ENCODE data around the gene SLC22A4.

The SLC22A4 gene

DNA sequence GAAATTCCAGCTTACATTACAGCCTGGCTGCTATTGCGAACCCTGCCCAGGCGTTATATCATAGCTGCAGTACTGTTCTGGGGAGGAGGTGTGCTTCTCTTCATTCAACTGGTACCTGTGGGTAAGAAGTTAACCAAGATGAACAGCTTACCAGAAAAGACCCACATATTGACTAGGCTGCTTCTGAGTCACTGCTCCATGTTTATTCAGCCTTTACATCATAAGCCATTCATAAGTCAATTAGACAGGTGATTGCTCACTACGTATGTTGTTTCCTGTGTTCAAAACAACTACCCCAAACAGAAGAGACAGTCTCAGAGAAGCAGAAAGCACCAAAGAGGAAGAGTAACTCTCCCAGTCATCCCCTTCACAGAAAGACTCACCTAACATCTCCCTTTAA lies 40.6 kb downstream of the SLC22A4 start:
- in situ Hi-C loops (cut with MboI; ENCODE audit: low sequenced_read_pairs, unreplicated experiment): no loop called here
- DNase-seq (ENCODE audit: low spot score): no peak
- TF ChIP-seq, protein P1, sequence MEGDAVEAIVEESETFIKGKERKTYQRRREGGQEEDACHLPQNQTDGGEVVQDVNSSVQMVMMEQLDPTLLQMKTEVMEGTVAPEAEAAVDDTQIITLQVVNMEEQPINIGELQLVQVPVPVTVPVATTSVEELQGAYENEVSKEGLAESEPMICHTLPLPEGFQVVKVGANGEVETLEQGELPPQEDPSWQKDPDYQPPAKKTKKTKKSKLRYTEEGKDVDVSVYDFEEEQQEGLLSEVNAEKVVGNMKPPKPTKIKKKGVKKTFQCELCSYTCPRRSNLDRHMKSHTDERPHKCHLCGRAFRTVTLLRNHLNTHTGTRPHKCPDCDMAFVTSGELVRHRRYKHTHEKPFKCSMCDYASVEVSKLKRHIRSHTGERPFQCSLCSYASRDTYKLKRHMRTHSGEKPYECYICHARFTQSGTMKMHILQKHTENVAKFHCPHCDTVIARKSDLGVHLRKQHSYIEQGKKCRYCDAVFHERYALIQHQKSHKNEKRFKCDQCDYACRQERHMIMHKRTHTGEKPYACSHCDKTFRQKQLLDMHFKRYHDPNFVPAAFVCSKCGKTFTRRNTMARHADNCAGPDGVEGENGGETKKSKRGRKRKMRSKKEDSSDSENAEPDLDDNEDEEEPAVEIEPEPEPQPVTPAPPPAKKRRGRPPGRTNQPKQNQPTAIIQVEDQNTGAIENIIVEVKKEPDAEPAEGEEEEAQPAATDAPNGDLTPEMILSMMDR (IDR thresholded peaks at IDR 0.05; ENCODE audit: borderline replicate concordance, control extremely low read depth, extremely low read depth, insufficient read depth, missing control alignments): no peak

DNA sequence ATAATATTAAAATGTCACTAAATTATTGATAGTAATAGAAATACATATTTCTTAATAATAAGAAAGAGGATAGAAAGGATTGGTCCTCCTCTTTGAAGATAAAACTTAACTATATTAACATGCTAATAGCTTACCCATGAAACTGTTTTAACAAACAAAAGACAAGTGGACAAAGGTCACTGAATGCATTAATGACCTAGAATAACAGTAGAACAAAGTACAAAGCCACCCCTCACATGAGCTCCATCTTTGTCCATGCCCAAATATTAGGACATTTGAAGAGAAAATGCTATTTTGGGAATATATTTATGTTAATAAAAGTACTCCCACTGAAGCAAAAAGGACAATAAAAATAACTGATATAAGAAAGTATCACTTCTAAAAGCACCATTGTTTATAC lies 41.2 kb downstream of the SLC22A4 start:
- no peak for DNase-seq (ENCODE audit: low spot score)
- TF ChIP-seq, protein P1 (IDR thresholded peaks at IDR 0.05; ENCODE audit: borderline replicate concordance, control extremely low read depth, extremely low read depth, insufficient read depth, missing control alignments): no peak
- in situ Hi-C loops (cut with MboI; ENCODE audit: low sequenced_read_pairs, unreplicated experiment): no loop called here

DNA sequence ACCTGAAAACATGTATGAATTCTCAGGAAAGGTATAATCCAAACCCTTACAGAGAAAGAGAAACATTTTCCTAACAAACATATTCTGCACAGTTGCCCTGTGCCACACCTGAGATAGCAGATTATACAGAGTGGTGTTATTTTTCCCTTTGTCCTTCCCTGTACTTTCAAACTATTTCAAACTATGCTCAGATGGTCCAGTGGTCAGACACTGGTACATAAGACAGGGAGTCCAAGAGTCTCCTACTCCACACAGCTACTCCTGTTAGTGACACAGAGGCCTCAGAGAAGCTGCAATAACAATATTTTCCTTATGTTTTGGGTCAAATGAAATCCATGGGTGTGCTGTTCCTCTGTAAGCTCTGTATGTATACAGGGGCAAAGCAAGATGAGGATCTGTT lies 45.3 kb downstream of the SLC22A4 start:
- in situ Hi-C loops (cut with MboI; ENCODE audit: low sequenced_read_pairs, unreplicated experiment): no loop called here
- TF ChIP-seq, protein P1 (IDR thresholded peaks at IDR 0.05; ENCODE audit: borderline replicate concordance, control extremely low read depth, extremely low read depth, insufficient read depth, missing control alignments): no peak
- no peak for DNase-seq (ENCODE audit: low spot score)

DNA sequence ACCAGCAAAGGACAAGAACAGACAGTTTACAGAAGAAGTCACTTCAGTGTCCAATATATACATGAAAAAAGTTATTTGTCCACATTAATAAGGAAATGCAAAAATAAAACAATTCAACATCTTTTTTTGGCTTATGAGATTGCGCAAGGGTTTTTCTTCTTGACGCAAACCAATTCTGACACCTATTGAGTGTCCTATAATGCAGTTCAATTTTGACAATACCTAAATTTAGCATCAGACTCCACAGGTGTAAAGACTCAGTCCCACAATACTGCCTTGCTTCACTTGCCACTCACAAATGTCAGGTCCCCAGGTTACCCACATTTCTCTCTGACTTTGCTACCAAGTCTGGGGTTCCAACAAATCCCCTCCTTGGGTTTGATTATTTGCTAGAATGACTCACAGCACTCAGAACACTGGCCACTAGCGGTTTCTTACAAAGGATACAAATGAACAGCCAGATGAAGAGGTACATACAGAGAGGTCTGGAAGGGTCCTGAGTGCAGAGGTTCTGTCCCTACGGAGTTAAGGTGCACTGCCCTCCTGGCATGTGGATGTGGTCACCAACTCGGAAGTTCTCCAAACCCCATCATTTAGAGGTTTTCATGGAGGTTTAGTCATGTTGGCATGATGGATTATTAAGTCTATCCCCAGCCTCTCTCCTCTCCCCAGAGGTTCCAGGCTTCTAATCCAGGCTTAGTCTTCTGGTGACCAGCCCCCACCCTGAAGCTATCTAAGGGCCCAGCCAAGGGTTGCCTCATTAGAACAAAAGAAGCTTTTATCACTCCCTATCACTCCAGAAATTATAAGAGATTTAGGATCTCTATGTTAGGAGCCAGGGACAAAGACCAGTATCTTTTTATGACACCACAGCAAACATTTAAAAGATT lies 48.3 kb downstream of the SLC22A4 start:
- in situ Hi-C loops (cut with MboI; ENCODE audit: low sequenced_read_pairs, unreplicated experiment): no loop called here
- TF ChIP-seq, protein P1 (IDR thresholded peaks at IDR 0.05; ENCODE audit: borderline replicate concordance, control extremely low read depth, extremely low read depth, insufficient read depth, missing control alignments): no peak
- DNase-seq (ENCODE audit: low spot score): no peak

DNA sequence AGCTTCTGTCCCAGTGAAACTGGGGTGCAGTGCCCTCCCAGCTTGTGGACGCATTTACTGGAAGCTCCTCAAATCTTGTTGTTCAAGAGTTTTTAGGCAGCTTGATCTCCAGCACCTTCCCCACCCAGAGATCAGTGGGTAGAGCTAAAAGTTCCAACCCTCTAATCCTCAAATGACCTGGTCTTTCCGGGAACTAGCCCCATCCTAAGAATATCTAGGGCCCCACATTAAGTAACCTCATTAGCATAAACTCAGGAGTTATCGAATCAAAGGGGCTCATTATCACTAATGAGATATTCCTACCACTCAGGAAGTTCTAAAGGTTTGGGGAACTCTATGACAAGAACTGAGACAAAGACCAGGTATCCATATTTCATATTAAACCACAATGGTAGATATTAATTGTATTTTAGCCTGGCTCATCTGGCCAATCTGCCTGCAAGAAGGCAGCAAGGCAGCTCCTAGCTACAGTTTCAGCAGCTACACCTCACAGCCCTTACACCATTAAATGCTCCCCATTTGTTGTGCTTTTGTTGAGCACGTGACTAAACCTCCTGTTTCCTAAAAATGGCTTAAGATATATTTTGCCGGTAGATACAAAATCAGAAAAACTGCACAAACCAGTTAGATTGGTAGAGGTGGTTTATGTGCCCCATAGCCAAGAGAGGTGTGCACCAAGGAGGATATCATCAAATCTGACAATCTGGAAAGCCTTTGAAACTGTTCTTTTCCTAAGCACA lies 50.8 kb downstream of the SLC22A4 start:
- in situ Hi-C loops (cut with MboI; ENCODE audit: low sequenced_read_pairs, unreplicated experiment): no loop called here
- DNase-seq (ENCODE audit: low spot score): no peak
- TF ChIP-seq, protein P1 (IDR thresholded peaks at IDR 0.05; ENCODE audit: borderline replicate concordance, control extremely low read depth, extremely low read depth, insufficient read depth, missing control alignments): no peak

DNA sequence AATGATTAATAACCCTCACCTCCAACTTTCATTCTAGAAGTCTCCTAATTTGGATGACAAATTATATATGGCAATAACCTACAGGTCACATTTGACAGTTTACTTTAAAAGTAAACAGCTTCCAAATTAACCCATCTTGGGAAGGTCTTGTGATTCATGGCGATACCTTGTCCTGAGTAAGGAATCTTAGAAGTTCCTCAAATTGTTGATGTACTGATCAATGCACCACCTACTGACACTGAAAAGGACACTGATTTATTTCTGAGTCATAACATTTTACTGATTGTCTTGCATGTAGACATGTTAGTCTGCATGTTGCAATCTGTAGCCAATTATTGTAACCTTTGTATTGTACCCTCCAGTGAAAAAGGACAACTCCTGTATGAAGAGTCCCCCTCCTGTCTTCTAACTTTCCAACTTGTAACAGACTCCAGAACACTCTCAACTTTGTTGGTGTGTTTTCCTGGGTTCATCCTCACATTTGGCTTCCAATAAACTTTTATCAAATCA lies 59.3 kb downstream of the SLC22A4 start:
- no peak for DNase-seq (ENCODE audit: low spot score)
- TF ChIP-seq, protein P1 (IDR thresholded peaks at IDR 0.05; ENCODE audit: borderline replicate concordance, control extremely low read depth, extremely low read depth, insufficient read depth, missing control alignments): no peak
- in situ Hi-C loops (cut with MboI; ENCODE audit: low sequenced_read_pairs, unreplicated experiment): no loop called here
